RWPE1 (cell line): ENCODE measurements around the gene SOWAHC.
A peak's percentile ranks its signal among the peaks of the same experiment; 100 is the strongest.

Experiments
- CTCF ChIA-PET: fragments of 350-600 bp; sonication (Branson Sonifier 250); formaldehyde crosslinking; extraction: SDS; loops from one replicate; lab custom pipeline; 2021; lab: Yijun Ruan, JAX
- POLR2A ChIA-PET: fragments of 400-600 bp; formaldehyde crosslinking; extraction: SDS; loops from one replicate; lab custom pipeline; 2020; ENCODE audit warnings: antibody characterized with exemption; ENCODE audit not compliant: low non-redundant PET; lab: Yijun Ruan, JAX
- DNase-seq: peaks from one replicate; pipeline ENCODE4 v3.0.0; 2012; ENCODE audit warnings: low spot score
- H3K27ac ChIP-seq: fragments of 450-650 bp; 2 replicates; pipeline ENCODE4 v1.5.1; 2017
- CTCF ChIP-seq: fragments of 450-650 bp; conservative IDR thresholded peaks from 2 replicates; pipeline ENCODE4 v1.5.1; 2017; ENCODE audit warnings: low read depth, mild to moderate bottlenecking

Gene SOWAHC

DNA sequence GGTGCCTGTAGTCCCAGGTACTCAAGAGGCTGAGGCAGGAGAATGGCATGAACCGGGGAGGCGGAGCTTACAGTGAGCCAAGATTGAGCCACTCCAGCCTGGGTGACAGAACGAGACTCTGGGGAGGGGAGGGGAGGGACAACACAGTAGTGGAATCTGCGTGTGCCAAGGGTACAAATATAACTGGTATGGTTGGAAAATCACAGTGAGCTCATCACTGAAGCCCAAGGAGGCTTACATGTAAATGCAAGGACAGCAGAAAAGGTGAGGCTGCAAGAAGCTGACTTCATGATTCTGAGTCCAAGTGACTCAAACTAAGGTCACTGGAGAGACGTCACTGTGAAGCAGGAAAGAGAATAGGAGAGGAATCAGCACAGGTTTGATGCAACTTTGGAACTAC is 9.6 kb upstream of the SOWAHC start:
- CTCF ChIA-PET, result interaction anchor here (0.9 kb wide), 1 partner anchor 132 kb away, joined by 3 read pairs; no protein-coding TSS in a partner anchor

GRCh38 chr2:109607766-109608165 is 6.4 kb upstream of the SOWAHC start:
- no peak for DNase-seq
- ChIA-PET POLR2A (no interaction called here), CTCF (interaction anchor here (0.8 to 1.3 kb wide), 2 partner anchors 62 to 128 kb away, joined by 4 to 6 read pairs; no protein-coding TSS in a partner anchor)
- no peak overlapping the region for H3K27ac ChIP-seq
- no peak for TF ChIP-seq CTCF

More for the DNA sequence above, 9.6 kb upstream of the SOWAHC start:
- no peak for TF ChIP-seq CTCF
- peak overlapping the region; percentile 82 for H3K27ac ChIP-seq
- POLR2A ChIA-PET, result no interaction called here
- peak; percentile 69 for DNase-seq

- DNase-seq, result no peak
- TF ChIP-seq CTCF, result no peak
Observed at GRCh38 chr2:109609352-109610024, 4.7 kb upstream of the SOWAHC start.

GRCh38 chr2:109611467-109612095 is 2.6 kb upstream of the SOWAHC start:
- ChIA-PET POLR2A (no interaction called here), CTCF (interaction anchor here (0.7 kb wide), 1 partner anchor 88 kb away, joined by 3 read pairs; no protein-coding TSS in a partner anchor)
- peak overlapping the region; percentile 74 for H3K27ac ChIP-seq
- no peak for TF ChIP-seq CTCF
- DNase-seq, result no peak

More at GRCh38 chr2:109609352-109610024, 4.7 kb upstream of the SOWAHC start:
- POLR2A ChIA-PET, result no interaction called here
- CTCF ChIA-PET, result interaction anchor here (0.6 to 1.2 kb wide), 2 partner anchors 92 to 106 kb away, joined by 3 to 4 read pairs; no protein-coding TSS in a partner anchor
- H3K27ac ChIP-seq, result peak overlapping the region; percentile 84

GRCh38 chr2:109613081-109613921 is 863 bp upstream of the SOWAHC start:
- no peak for TF ChIP-seq CTCF
- ChIA-PET POLR2A (interaction anchor here (1.3 kb wide), 1 partner anchor 50 kb away, joined by 3 read pairs; no protein-coding TSS in a partner anchor), CTCF (interaction anchor here (1.0 kb wide), 1 partner anchor 67 kb away, joined by 12 read pairs; no protein-coding TSS in a partner anchor)
- peak overlapping the region; percentile 100 for H3K27ac ChIP-seq
- no peak for DNase-seq
